Ramos (cell line): Measurements from ENCODE around the gene RPS6KA5.
"Not testable (repeated sequence)": the region's sequence is repeated elsewhere in the genome, so short reads cannot be mapped to it uniquely, and the experiment has no call there.

Source experiments
- in situ Hi-C: fragments of 300-500 bp; cut with MboI; formaldehyde crosslinking; loops from one replicate; pipeline ENCODE4 v1.14.3; 2022; ENCODE audit warnings: low sequenced_read_pairs; ENCODE audit not compliant: unreplicated experiment

RPS6KA5 gene

GRCh38 chr14:90890322-90891020, 170.0 kb downstream of the RPS6KA5 start:
- in situ Hi-C loops, result no loop called here

GRCh38 chr14:90886297-90886815, 174.1 kb downstream of the RPS6KA5 start:
- in situ Hi-C loops, result no loop called here

GRCh38 chr14:90883782-90884181, 176.7 kb downstream of the RPS6KA5 start:
- in situ Hi-C loops, result no loop called here

GRCh38 chr14:90883197-90883596, 177.2 kb downstream of the RPS6KA5 start:
- in situ Hi-C loops, result no loop called here

- in situ Hi-C loops, result no loop called here
These were observed 180.2 kb downstream of the RPS6KA5 start for GRCh38 chr14:90880282-90880681.

- in situ Hi-C loops, result no loop called here
These were observed 185.8 kb downstream of the RPS6KA5 start for GRCh38 chr14:90874599-90874998.

GRCh38 chr14:90871605-90872233, 188.7 kb downstream of the RPS6KA5 start:
- in situ Hi-C loops, result no loop called here

GRCh38 chr14:90870950-90871604, 189.4 kb downstream of the RPS6KA5 start:
- in situ Hi-C loops, result no loop called here

- in situ Hi-C loops, result no loop called here
These were observed 192.9 kb downstream of the RPS6KA5 start for GRCh38 chr14:90867501-90867900.

- in situ Hi-C loops, result no loop called here
These were observed 193.6 kb downstream of the RPS6KA5 start for GRCh38 chr14:90866833-90867232.

- in situ Hi-C loops, result no loop called here
These were observed 195.7 kb downstream of the RPS6KA5 start for GRCh38 chr14:90864741-90865140.

GRCh38 chr14:90858511-90858910, 201.9 kb downstream of the RPS6KA5 start:
- in situ Hi-C loops, result no loop called here

- in situ Hi-C loops, result no loop called here
These were observed 202.6 kb downstream of the RPS6KA5 start for GRCh38 chr14:90857866-90858265.

GRCh38 chr14:90856115-90856514, 204.3 kb downstream of the RPS6KA5 start:
- in situ Hi-C loops, result not testable (repeated sequence)

- in situ Hi-C loops, result no loop called here
These were observed 207.3 kb downstream of the RPS6KA5 start for GRCh38 chr14:90853116-90853515.

- in situ Hi-C loops, result no loop called here
These were observed 209.0 kb downstream of the RPS6KA5 start for GRCh38 chr14:90851327-90852036.

GRCh38 chr14:90850487-90850886, 210.0 kb downstream of the RPS6KA5 start:
- in situ Hi-C loops, result no loop called here

GRCh38 chr14:90849787-90850444, 210.5 kb downstream of the RPS6KA5 start:
- in situ Hi-C loops, result no loop called here

- in situ Hi-C loops, result no loop called here
These were observed 211.3 kb downstream of the RPS6KA5 start for GRCh38 chr14:90848944-90849731.
